Osteocyte (in vitro differentiated cells): Measurements from ENCODE around the gene DDAH2. TPM values are rescaled to one million over a fixed set of nuclear protein-coding genes. Genes with fewer than 3 reads are reported as not detected.

Experiments
- DNase-seq: peaks from one replicate; pipeline ENCODE4 v3.0.0; 2021; ENCODE audit warnings: mixed read lengths; ENCODE audit not compliant: unreplicated experiment; ENCODE audit errors: extremely low spot score
- H3K27ac Mint-ChIP-seq: one replicate; pipeline ENCODE4 v1.8.0; 2021; ENCODE audit warnings: mild to moderate bottlenecking, mixed read lengths; ENCODE audit not compliant: unreplicated experiment
- H3K27me3 Mint-ChIP-seq: one replicate; pipeline ENCODE4 v1.8.0; 2021; ENCODE audit warnings: mixed read lengths; ENCODE audit not compliant: unreplicated experiment
- H3K36me3 Mint-ChIP-seq: one replicate; pipeline ENCODE4 v1.8.0; 2021; ENCODE audit warnings: mixed read lengths; ENCODE audit not compliant: unreplicated experiment
- H3K4me1 Mint-ChIP-seq: one replicate; pipeline ENCODE4 v1.8.0; 2021; ENCODE audit warnings: mixed read lengths; ENCODE audit not compliant: unreplicated experiment
- H3K4me3 Mint-ChIP-seq: one replicate; pipeline ENCODE4 v1.8.0; 2021; ENCODE audit warnings: mild to moderate bottlenecking, moderate library complexity, mixed read lengths; ENCODE audit not compliant: unreplicated experiment
- H3K9me3 Mint-ChIP-seq: one replicate; pipeline ENCODE4 v1.8.0; 2021; ENCODE audit warnings: mixed read lengths; ENCODE audit not compliant: unreplicated experiment
- CTCF ChIP-seq: fragments of 200-600 bp; sonication (generic); IDR thresholded peaks from 2 replicates; pipeline ENCODE4 v1.5.0; 2021; ENCODE audit warnings: antibody characterized with exemption, mild to moderate bottlenecking, moderate library complexity
- total RNA-seq: library from RNA; stranded (reverse); gene quantifications from 2 replicates; pipeline ENCODE4 v1.2.1, GENCODE V29; 2021

The DDAH2 gene
- total RNA-seq, 1 donor from 2014 or later: 96.3 TPM

- H3K4me3 Mint-ChIP-seq: no peak overlapping the region
Observed at GRCh38 chr6:31769684-31770371, 40.7 kb upstream of the DDAH2 start.

GRCh38 chr6:31768363-31769257, 39.5 kb upstream of the DDAH2 start:
- no peak for DNase-seq
- TF ChIP-seq CTCF: no peak
- Mint-ChIP-seq H3K36me3 (no peaks in the 10 kb centered on the region), H3K9me3 (no peaks in the 10 kb centered on the region), H3K27me3 (no peaks in the 10 kb centered on the region), H3K4me3 (no peak overlapping the region), H3K27ac (no peak overlapping the region), H3K4me1 (peaks cover 2% of the 10 kb centered on the region)

More at GRCh38 chr6:31769684-31770371, 40.7 kb upstream of the DDAH2 start:
- Mint-ChIP-seq H3K36me3 (no peaks in the 10 kb centered on the region), H3K9me3 (no peaks in the 10 kb centered on the region), H3K27ac (no peak overlapping the region), H3K4me1 (no peaks in the 10 kb centered on the region), H3K27me3 (no peaks in the 10 kb centered on the region)
- DNase-seq: no peak
- TF ChIP-seq CTCF: peak; percentile 66

- Mint-ChIP-seq H3K9me3 (no peaks in the 10 kb centered on the region), H3K4me3 (no peak overlapping the region)
Observed at GRCh38 chr6:31767096-31767645, 38.1 kb upstream of the DDAH2 start.

GRCh38 chr6:31765910-31766794, 37.1 kb upstream of the DDAH2 start:
- no peak overlapping the region for H3K27ac Mint-ChIP-seq
- H3K9me3 Mint-ChIP-seq: no peaks in the 10 kb centered on the region
- no peak overlapping the region for H3K4me3 Mint-ChIP-seq
- no peaks in the 10 kb centered on the region for H3K27me3 Mint-ChIP-seq
- no peak for TF ChIP-seq CTCF
- H3K4me1 Mint-ChIP-seq: peaks cover 6% of the 10 kb centered on the region
- H3K36me3 Mint-ChIP-seq: peaks cover 5% of the 10 kb centered on the region
- no peak for DNase-seq

More at GRCh38 chr6:31767096-31767645, 38.1 kb upstream of the DDAH2 start:
- DNase-seq: no peak
- Mint-ChIP-seq H3K4me1 (peaks cover 6% of the 10 kb centered on the region), H3K36me3 (no peaks in the 10 kb centered on the region), H3K27me3 (no peaks in the 10 kb centered on the region), H3K27ac (no peak overlapping the region)
- no peak for TF ChIP-seq CTCF
